Neural cell (in vitro differentiated cells): ENCODE measurements around the gene CCL17. TPM values are rescaled to one million over a fixed set of nuclear protein-coding genes. Genes with fewer than 3 reads are reported as not detected.
"Not testable (repeated sequence)": the region's sequence is repeated elsewhere in the genome, so short reads cannot be mapped to it uniquely, and the experiment has no call there.

Experiments
- H2AFZ ChIP-seq: fragments of 200-600, 300-800 bp; sonication (generic), shearing (Covaris generic); 2 replicates; pipeline ENCODE4 v1.6.0; 2014; ENCODE audit warnings: low read depth, mild to moderate bottlenecking, antibody characterized with exemption, low read length, moderate library complexity
- H3F3A ChIP-seq: fragments of 200-600 bp; shearing (Covaris generic); 2 replicates; pipeline ENCODE4 v1.6.1; 2016; ENCODE audit warnings: mild to moderate bottlenecking, moderate library complexity, mixed read lengths, antibody characterized with exemption, low read length; ENCODE audit not compliant: insufficient read depth, poor library complexity, severe bottlenecking
- H3K27ac ChIP-seq: fragments of 200-600, 300-800 bp; sonication (generic), shearing (Covaris generic); 2 replicates; pipeline ENCODE4 v1.5.1; 2014; ENCODE audit warnings: mild to moderate bottlenecking, low read length, moderate library complexity
- H3K27me3 ChIP-seq: fragments of 300-800, 200-600 bp; sonication (generic), shearing (Covaris generic); 2 replicates; pipeline ENCODE4 v1.6.0; 2014; ENCODE audit warnings: mild to moderate bottlenecking, low read depth, low read length, moderate library complexity; ENCODE audit not compliant: insufficient read depth
- H3K36me3 ChIP-seq: fragments of 300-800, 200-600 bp; sonication (generic), shearing (Covaris generic); 2 replicates; pipeline ENCODE4 v1.5.1; 2014; ENCODE audit warnings: mild to moderate bottlenecking, antibody characterized with exemption, low read length, moderate library complexity; ENCODE audit not compliant: insufficient read depth
- H3K4me2 ChIP-seq: fragments of 300-800, 200-600 bp; sonication (generic), shearing (Covaris generic); 2 replicates; pipeline ENCODE4 v1.6.0; 2014; ENCODE audit warnings: mild to moderate bottlenecking, low read length
- H3K4me3 ChIP-seq: fragments of 300-800, 200-600 bp; sonication (generic), shearing (Covaris generic); 2 replicates; pipeline ENCODE4 v1.5.1; 2014; ENCODE audit warnings: mild to moderate bottlenecking, low read length, moderate library complexity
- H3K79me2 ChIP-seq: fragments of 200-600 bp; shearing (Covaris generic); replicated peaks from 2 replicates; pipeline ENCODE4 v1.6.0; 2014; ENCODE audit warnings: mild to moderate bottlenecking, low read length, moderate library complexity; ENCODE audit not compliant: insufficient read depth
- H3K9ac ChIP-seq: fragments of 300-800, 200-600 bp; sonication (generic), shearing (Covaris generic); 2 replicates; pipeline ENCODE4 v1.6.1; 2016; ENCODE audit warnings: mild to moderate bottlenecking, low read length, mixed read lengths
- H3K9me2 ChIP-seq: fragments of 200-600 bp; shearing (Covaris generic); 2 replicates; pipeline ENCODE4 v1.6.1; 2016; ENCODE audit warnings: mild to moderate bottlenecking, low read length, mixed read lengths; ENCODE audit not compliant: insufficient read depth
- H3K9me3 ChIP-seq: fragments of 200-600, 300-800 bp; sonication (generic), shearing (Covaris generic); 2 replicates; pipeline ENCODE4 v1.6.1; 2016; ENCODE audit warnings: mild to moderate bottlenecking, mixed run types, low read length, moderate library complexity, mixed read lengths
- H4K20me1 ChIP-seq: fragments of 200-600 bp; shearing (Covaris generic); 2 replicates; pipeline ENCODE4 v1.6.1; 2016; ENCODE audit warnings: mild to moderate bottlenecking, mixed run types; ENCODE audit not compliant: insufficient read depth
- EP300 ChIP-seq: fragments of 450-650 bp; conservative IDR thresholded peaks from 2 replicates; pipeline ENCODE4 v1.6.1; 2014; ENCODE audit warnings: antibody characterized with exemption, mild to moderate bottlenecking, moderate library complexity; ENCODE audit not compliant: poor library complexity, severe bottlenecking
- EZH2 ChIP-seq: fragments of 200-600, 300-800 bp; shearing (Covaris generic), sonication (generic); IDR thresholded peaks from 2 replicates; pipeline ENCODE4 v1.6.1; 2014; ENCODE audit warnings: antibody characterized with exemption, low read length, borderline replicate concordance, mild to moderate bottlenecking; ENCODE audit not compliant: insufficient read depth, poor library complexity, severe bottlenecking
- MXI1 ChIP-seq: fragments of 450-650 bp; conservative IDR thresholded peaks from 2 replicates; pipeline ENCODE4 v1.6.1; 2014; ENCODE audit warnings: antibody characterized with exemption, mild to moderate bottlenecking; ENCODE audit not compliant: poor library complexity, severe bottlenecking
- POLR2AphosphoS5 ChIP-seq: IDR thresholded peaks from 2 replicates; pipeline ENCODE4 v1.6.1; 2012
- RAD21 ChIP-seq: fragments of 450-650 bp; conservative IDR thresholded peaks from 2 replicates; pipeline ENCODE4 v1.6.1; 2014; ENCODE audit warnings: antibody characterized with exemption, mild to moderate bottlenecking, moderate library complexity
- SMC3 ChIP-seq: fragments of 450-650 bp; conservative IDR thresholded peaks from 2 replicates; pipeline ENCODE4 v1.6.1; 2014; ENCODE audit warnings: antibody characterized with exemption, mild to moderate bottlenecking, moderate library complexity; ENCODE audit not compliant: poor library complexity
- TAF1 ChIP-seq: IDR thresholded peaks from 2 replicates; pipeline ENCODE4 v1.6.1; 2012; ENCODE audit warnings: low read depth
- polyA plus RNA-seq: library from polyadenylated mRNA; depleted of rRNA; stranded (reverse); fragments of >200 nt; gene quantifications from 2 replicates; pipeline ENCODE4 v1.2.3, GENCODE V29; 2014
- TF ChIP-seq, protein P1 (sequence below): fragments of 450-650 bp; IDR thresholded peaks from 2 replicates; pipeline ENCODE4 v1.5.1; 2014; ENCODE audit warnings: antibody characterized with exemption, mild to moderate bottlenecking, moderate library complexity; ENCODE audit not compliant: poor library complexity, severe bottlenecking
- TF ChIP-seq, protein P2 (sequence below): IDR thresholded peaks from 2 replicates; pipeline ENCODE4 v1.6.1; 2012; ENCODE audit warnings: borderline replicate concordance

Gene CCL17
- polyA plus RNA-seq, 1 donor from 2014 or later: not detected

DNA sequence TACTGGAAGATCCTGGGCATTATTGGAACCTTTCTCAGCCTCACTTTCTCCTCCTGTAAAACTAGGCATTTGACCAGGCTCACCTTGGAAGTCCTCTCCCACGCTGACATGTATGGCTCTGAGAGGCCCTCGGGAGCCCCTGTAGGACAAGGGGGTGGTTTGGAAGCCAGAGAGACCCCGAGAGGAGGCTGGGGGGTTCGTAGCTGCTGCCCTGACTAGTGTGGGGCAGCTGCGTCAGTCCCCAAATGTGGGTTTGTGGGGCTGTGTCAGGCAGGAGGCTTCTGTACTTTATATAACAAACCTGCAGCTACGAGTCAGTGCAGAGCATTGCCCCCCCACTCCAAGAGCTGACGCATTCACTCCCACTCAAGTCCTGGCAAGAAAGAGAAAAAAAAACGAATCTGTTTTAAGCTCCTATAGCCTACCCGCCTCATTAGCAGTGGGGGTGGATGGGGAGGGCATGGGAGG, 30.5 kb upstream of the CCL17 start:
- no peak overlapping the region for H3K27ac ChIP-seq
- H2AFZ ChIP-seq: no peak overlapping the region
- no peaks in the 10 kb centered on the region for H3K27me3 ChIP-seq
- no peaks in the 10 kb centered on the region for H3K79me2 ChIP-seq
- H3K36me3 ChIP-seq: no peaks in the 10 kb centered on the region
- TF ChIP-seq TAF1 (no peak), MXI1 (no peak), POLR2AphosphoS5 (no peak), EZH2 (no peak), EP300 (no peak), SMC3 (no peak), RAD21 (no peak)
- TF ChIP-seq, protein P1, sequence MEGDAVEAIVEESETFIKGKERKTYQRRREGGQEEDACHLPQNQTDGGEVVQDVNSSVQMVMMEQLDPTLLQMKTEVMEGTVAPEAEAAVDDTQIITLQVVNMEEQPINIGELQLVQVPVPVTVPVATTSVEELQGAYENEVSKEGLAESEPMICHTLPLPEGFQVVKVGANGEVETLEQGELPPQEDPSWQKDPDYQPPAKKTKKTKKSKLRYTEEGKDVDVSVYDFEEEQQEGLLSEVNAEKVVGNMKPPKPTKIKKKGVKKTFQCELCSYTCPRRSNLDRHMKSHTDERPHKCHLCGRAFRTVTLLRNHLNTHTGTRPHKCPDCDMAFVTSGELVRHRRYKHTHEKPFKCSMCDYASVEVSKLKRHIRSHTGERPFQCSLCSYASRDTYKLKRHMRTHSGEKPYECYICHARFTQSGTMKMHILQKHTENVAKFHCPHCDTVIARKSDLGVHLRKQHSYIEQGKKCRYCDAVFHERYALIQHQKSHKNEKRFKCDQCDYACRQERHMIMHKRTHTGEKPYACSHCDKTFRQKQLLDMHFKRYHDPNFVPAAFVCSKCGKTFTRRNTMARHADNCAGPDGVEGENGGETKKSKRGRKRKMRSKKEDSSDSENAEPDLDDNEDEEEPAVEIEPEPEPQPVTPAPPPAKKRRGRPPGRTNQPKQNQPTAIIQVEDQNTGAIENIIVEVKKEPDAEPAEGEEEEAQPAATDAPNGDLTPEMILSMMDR: no peak
- TF ChIP-seq, protein P2, sequence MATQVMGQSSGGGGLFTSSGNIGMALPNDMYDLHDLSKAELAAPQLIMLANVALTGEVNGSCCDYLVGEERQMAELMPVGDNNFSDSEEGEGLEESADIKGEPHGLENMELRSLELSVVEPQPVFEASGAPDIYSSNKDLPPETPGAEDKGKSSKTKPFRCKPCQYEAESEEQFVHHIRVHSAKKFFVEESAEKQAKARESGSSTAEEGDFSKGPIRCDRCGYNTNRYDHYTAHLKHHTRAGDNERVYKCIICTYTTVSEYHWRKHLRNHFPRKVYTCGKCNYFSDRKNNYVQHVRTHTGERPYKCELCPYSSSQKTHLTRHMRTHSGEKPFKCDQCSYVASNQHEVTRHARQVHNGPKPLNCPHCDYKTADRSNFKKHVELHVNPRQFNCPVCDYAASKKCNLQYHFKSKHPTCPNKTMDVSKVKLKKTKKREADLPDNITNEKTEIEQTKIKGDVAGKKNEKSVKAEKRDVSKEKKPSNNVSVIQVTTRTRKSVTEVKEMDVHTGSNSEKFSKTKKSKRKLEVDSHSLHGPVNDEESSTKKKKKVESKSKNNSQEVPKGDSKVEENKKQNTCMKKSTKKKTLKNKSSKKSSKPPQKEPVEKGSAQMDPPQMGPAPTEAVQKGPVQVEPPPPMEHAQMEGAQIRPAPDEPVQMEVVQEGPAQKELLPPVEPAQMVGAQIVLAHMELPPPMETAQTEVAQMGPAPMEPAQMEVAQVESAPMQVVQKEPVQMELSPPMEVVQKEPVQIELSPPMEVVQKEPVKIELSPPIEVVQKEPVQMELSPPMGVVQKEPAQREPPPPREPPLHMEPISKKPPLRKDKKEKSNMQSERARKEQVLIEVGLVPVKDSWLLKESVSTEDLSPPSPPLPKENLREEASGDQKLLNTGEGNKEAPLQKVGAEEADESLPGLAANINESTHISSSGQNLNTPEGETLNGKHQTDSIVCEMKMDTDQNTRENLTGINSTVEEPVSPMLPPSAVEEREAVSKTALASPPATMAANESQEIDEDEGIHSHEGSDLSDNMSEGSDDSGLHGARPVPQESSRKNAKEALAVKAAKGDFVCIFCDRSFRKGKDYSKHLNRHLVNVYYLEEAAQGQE: no peak
- no peaks in the 10 kb centered on the region for H3F3A ChIP-seq
- H3K4me3 ChIP-seq: peak overlapping the region; percentile 68
- no peak overlapping the region for H3K9ac ChIP-seq
- H3K9me3 ChIP-seq: no peaks in the 10 kb centered on the region
- no peaks in the 10 kb centered on the region for H3K9me2 ChIP-seq
- H4K20me1 ChIP-seq: no peaks in the 10 kb centered on the region
- H3K4me2 ChIP-seq: no peak overlapping the region

DNA sequence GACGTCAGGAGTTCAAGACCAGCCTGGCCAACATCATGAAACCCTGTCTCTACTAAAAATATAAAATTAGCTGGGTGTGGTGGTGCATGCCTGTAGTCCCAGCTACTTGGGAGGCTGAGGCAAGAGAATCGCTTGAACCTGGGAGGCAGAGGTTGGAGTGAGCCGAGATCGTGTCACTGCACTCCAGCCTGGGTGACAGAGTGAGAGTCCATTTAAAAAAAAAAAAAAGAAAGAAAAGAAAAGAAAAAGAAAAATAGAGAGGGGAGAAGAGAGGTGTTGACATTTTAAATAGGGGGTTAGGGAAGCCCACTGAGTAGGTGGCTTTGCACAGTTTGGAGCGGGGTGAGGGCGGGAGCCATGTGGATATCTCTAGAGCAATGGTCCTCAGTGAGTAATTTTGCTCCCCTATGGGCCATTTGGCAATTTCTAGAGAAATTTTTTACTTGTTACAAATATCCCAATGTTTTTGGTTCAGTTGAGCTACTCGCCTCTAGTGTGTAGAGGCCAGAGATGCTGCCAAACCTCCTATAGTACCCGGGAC, 29.6 kb upstream of the CCL17 start:
- H3K27me3 ChIP-seq, H3K9me3 ChIP-seq, H3K4me2 ChIP-seq, H3K27ac ChIP-seq, H3K9ac ChIP-seq, H4K20me1 ChIP-seq, H2AFZ ChIP-seq, H3K79me2 ChIP-seq, H3K9me2 ChIP-seq, H3K4me3 ChIP-seq, H3K36me3 ChIP-seq, H3F3A ChIP-seq: not testable (repeated sequence)

DNA sequence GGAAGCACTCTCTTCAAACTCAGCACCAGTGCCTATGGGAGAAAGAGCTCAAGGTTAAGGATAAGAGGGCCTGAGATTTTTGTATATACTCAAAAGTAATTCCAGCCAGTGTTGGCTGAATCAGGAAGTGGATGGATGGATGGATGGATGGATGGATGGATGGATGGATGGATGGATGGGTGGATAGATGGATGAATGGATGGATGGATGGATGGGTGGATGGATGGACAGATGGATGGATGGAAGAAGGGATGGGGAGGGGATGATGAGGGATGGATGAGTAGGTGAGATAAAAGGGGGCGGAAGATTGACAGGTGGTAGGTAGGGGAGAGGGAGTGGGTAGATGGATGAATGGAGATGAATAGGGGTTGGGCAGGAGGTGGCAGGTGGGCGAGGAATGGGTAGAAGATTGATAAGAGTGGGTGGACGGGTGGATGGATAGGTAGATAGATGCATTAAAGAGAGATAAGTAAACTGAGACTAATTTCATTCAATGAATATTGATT, 28.2 kb upstream of the CCL17 start:
- Histone ChIP-seq H3K27me3 (no peaks in the 10 kb centered on the region), H3K27ac (no peak overlapping the region), H3K4me3 (no peak overlapping the region)

More for the DNA sequence above, 28.2 kb upstream of the CCL17 start:
- H3K9ac ChIP-seq: no peak overlapping the region
- no peak overlapping the region for H3K4me2 ChIP-seq
- no peaks in the 10 kb centered on the region for H3F3A ChIP-seq
- TF ChIP-seq MXI1 (no peak), POLR2AphosphoS5 (no peak), EZH2 (no peak), SMC3 (no peak), TAF1 (no peak), EP300 (no peak), RAD21 (no peak)
- TF ChIP-seq, protein P1: no peak
- TF ChIP-seq, protein P2: no peak
- H4K20me1 ChIP-seq: no peaks in the 10 kb centered on the region
- H3K36me3 ChIP-seq: no peaks in the 10 kb centered on the region
- H3K79me2 ChIP-seq: no peaks in the 10 kb centered on the region
- H2AFZ ChIP-seq: no peak overlapping the region
- H3K9me3 ChIP-seq: no peaks in the 10 kb centered on the region
- no peaks in the 10 kb centered on the region for H3K9me2 ChIP-seq
